IMR-90 (cell line): ENCODE data around the gene SPON1.

ENCODE experiments used
- BHLHE40 ChIP-seq: fragments of 150-350 bp; IDR thresholded peaks from 2 replicates; pipeline ENCODE4 v1.6.1; 2016; ENCODE audit warnings: mild to moderate bottlenecking, low read depth, low read length
- CHD1 ChIP-seq: IDR thresholded peaks from 2 replicates; pipeline ENCODE4 v1.6.1; 2012; ENCODE audit warnings: low read depth, low read length, improper control_type of control experiment
- CTCF ChIP-seq: conservative IDR thresholded peaks from 2 replicates; pipeline ENCODE4 v1.5.1; 2012; ENCODE audit warnings: mild to moderate bottlenecking, low read depth, low read length, improper control_type of control experiment
- FOS ChIP-seq: fragments of 150-350 bp; IDR thresholded peaks from 2 replicates; pipeline ENCODE4 v1.6.1; 2016; ENCODE audit warnings: low read depth, low read length
- MAFK ChIP-seq: IDR thresholded peaks from 2 replicates; pipeline ENCODE4 v1.6.1; 2012; ENCODE audit warnings: low read depth, low read length, improper control_type of control experiment
- MAZ ChIP-seq: IDR thresholded peaks from 2 replicates; pipeline ENCODE4 v1.6.1; 2012; ENCODE audit warnings: low read depth, mild to moderate bottlenecking, low read length, improper control_type of control experiment, moderate library complexity, borderline replicate concordance
- POLR2A ChIP-seq: IDR thresholded peaks from 2 replicates; pipeline ENCODE4 v1.6.1; 2012; ENCODE audit warnings: mild to moderate bottlenecking, low read depth, low read length
- RAD21 ChIP-seq: IDR thresholded peaks from 2 replicates; pipeline ENCODE4 v1.6.1; 2012; ENCODE audit warnings: low read length, improper control_type of control experiment
- RCOR1 ChIP-seq: IDR thresholded peaks from 2 replicates; pipeline ENCODE4 v1.6.1; 2012; ENCODE audit warnings: mild to moderate bottlenecking, low read length, improper control_type of control experiment; ENCODE audit not compliant: insufficient replicate concordance
- SMC3 ChIP-seq: fragments of 150-350 bp; IDR thresholded peaks from 2 replicates; pipeline ENCODE4 v1.6.1; 2016; ENCODE audit warnings: low read depth, mild to moderate bottlenecking, antibody characterized with exemption, low read length, moderate library complexity
- USF2 ChIP-seq: fragments of 150-350 bp; IDR thresholded peaks from 2 replicates; pipeline ENCODE4 v1.6.1; 2017; ENCODE audit warnings: mild to moderate bottlenecking, antibody characterized with exemption, low read length, low read depth

GRCh38 chr11:14248580-14248981 is 286.1 kb downstream of the SPON1 start:
- no peak for TF ChIP-seq POLR2A
- no peak for TF ChIP-seq CTCF
- TF ChIP-seq FOS: no peak
- TF ChIP-seq MAFK: no peak
- TF ChIP-seq RCOR1: no peak
- TF ChIP-seq USF2: no peak
- TF ChIP-seq BHLHE40: no peak
- TF ChIP-seq SMC3: no peak
- no peak for TF ChIP-seq CHD1
- no peak for TF ChIP-seq RAD21
- no peak for TF ChIP-seq MAZ
